Measurements from ENCODE around the gene UCKL1. TPM values are rescaled to one million over a fixed set of nuclear protein-coding genes. Genes with fewer than 3 reads are reported as not detected.
"Not testable (repeated sequence)": the region's sequence is repeated elsewhere in the genome, so short reads cannot be mapped to it uniquely, and the experiment has no call there.

UCKL1 gene
- total RNA-seq, 1 donor from 2014 or later = 20.2 TPM

- no peak for DNase-seq (ENCODE audit: low spot score)
- no peak for ATAC-seq
Measured at GRCh38 chr20:63945031-63945658, 11.1 kb downstream of the UCKL1 start.

GRCh38 chr20:63944078-63944941 lies 11.9 kb downstream of the UCKL1 start:
- DNase-seq (ENCODE audit: low spot score) (no peak), ATAC-seq (no peak)

GRCh38 chr20:63943808-63944077 lies 12.5 kb downstream of the UCKL1 start:
- no peak for DNase-seq (ENCODE audit: low spot score)

GRCh38 chr20:63942969-63943807 lies 13.0 kb downstream of the UCKL1 start:
- no peak for ATAC-seq
- DNase-seq (ENCODE audit: low spot score) = no peak

More at GRCh38 chr20:63943808-63944077, 12.5 kb downstream of the UCKL1 start:
- no peak for ATAC-seq

- DNase-seq (ENCODE audit: low spot score) = no peak
- ATAC-seq = no peak
Measured at GRCh38 chr20:63942250-63942951, 13.8 kb downstream of the UCKL1 start.

GRCh38 chr20:63941282-63942081 lies 14.7 kb downstream of the UCKL1 start:
- DNase-seq (ENCODE audit: low spot score) (peak; percentile 50), ATAC-seq (no peak)

- ATAC-seq (no peak), DNase-seq (ENCODE audit: low spot score) (no peak)
Measured at GRCh38 chr20:63940472-63941266, 15.5 kb downstream of the UCKL1 start.

- DNase-seq (ENCODE audit: low spot score) = no peak
Measured at GRCh38 chr20:63940071-63940471, 16.1 kb downstream of the UCKL1 start.

GRCh38 chr20:63939061-63939935 lies 16.9 kb downstream of the UCKL1 start:
- DNase-seq (ENCODE audit: low spot score) (no peak), ATAC-seq (no peak)

More at GRCh38 chr20:63940071-63940471, 16.1 kb downstream of the UCKL1 start:
- ATAC-seq = no peak

GRCh38 chr20:63937596-63937995 lies 18.6 kb downstream of the UCKL1 start:
- DNase-seq (ENCODE audit: low spot score) = no peak
- no peak for ATAC-seq

GRCh38 chr20:63935447-63935846 lies 20.8 kb downstream of the UCKL1 start:
- ATAC-seq = no peak
- no peak for DNase-seq (ENCODE audit: low spot score)

GRCh38 chr20:63934271-63935068 lies 21.7 kb downstream of the UCKL1 start:
- ATAC-seq = no peak
- no peak for DNase-seq (ENCODE audit: low spot score)

GRCh38 chr20:63933646-63934045 lies 22.6 kb downstream of the UCKL1 start:
- DNase-seq (ENCODE audit: low spot score) (no peak), ATAC-seq (no peak)

GRCh38 chr20:63932606-63933160 lies 23.5 kb downstream of the UCKL1 start:
- no peak for ATAC-seq

GRCh38 chr20:63931735-63932134 lies 24.5 kb downstream of the UCKL1 start:
- DNase-seq (ENCODE audit: low spot score) = no peak

More at GRCh38 chr20:63932606-63933160, 23.5 kb downstream of the UCKL1 start:
- DNase-seq (ENCODE audit: low spot score) = no peak

GRCh38 chr20:63930971-63931553 lies 25.2 kb downstream of the UCKL1 start:
- DNase-seq (ENCODE audit: low spot score) = no peak
- ATAC-seq = no peak

More at GRCh38 chr20:63931735-63932134, 24.5 kb downstream of the UCKL1 start:
- no peak for ATAC-seq

GRCh38 chr20:63929473-63929883 lies 26.7 kb downstream of the UCKL1 start:
- not testable (repeated sequence) for DNase-seq (ENCODE audit: low spot score)

More at GRCh38 chr20:63929473-63929883, 26.7 kb downstream of the UCKL1 start:
- not testable (repeated sequence) for ATAC-seq
